HepG2 (cell line): ENCODE measurements around the gene DMTF1. TPM values are rescaled to one million over a fixed set of nuclear protein-coding genes. Genes with fewer than 3 reads are reported as not detected.

Experiments
- DR1 ChIP-seq: sonication (generic); formaldehyde crosslinking; IDR thresholded peaks from 2 replicates; pipeline ENCODE4 v1.8.0; 2021; ENCODE audit warnings: mild to moderate bottlenecking, missing genetic modification reagents, inconsistent platforms
- ETV6 ChIP-seq: sonication (generic); formaldehyde crosslinking; conservative IDR thresholded peaks from 2 replicates; pipeline ENCODE4 v1.4.0; 2020; ENCODE audit warnings: missing genetic modification reagents
- KAT7 ChIP-seq: IDR thresholded peaks from 2 replicates; pipeline ENCODE4 v1.6.1; 2018; ENCODE audit warnings: borderline replicate concordance, missing compliant biosample characterization
- KLF12 ChIP-seq: sonication (generic); formaldehyde crosslinking; IDR thresholded peaks from 2 replicates; pipeline ENCODE4 v1.4.0; 2020; ENCODE audit warnings: missing genetic modification reagents, borderline replicate concordance
- MXD3 ChIP-seq: IDR thresholded peaks from 2 replicates; pipeline ENCODE4 v1.6.1; 2016; ENCODE audit warnings: mild to moderate bottlenecking, missing biosample characterization, missing genetic modification reagents
- NCOR1 ChIP-seq: fragments of 200-600 bp; sonication (generic); IDR thresholded peaks from 2 replicates; pipeline ENCODE4 v1.7.0; 2017; ENCODE audit warnings: antibody characterized with exemption, low read length, borderline replicate concordance
- SCMH1 ChIP-seq: sonication (generic); formaldehyde crosslinking; IDR thresholded peaks from 2 replicates; pipeline ENCODE4 v1.9.0; 2021; ENCODE audit warnings: missing genetic modification reagents, mild to moderate bottlenecking, borderline replicate concordance
- SMAD9 ChIP-seq: sonication (generic); formaldehyde crosslinking; IDR thresholded peaks from 2 replicates; pipeline ENCODE4 v1.5.1; 2020; ENCODE audit warnings: mild to moderate bottlenecking, missing genetic modification reagents
- ZFP82 ChIP-seq: sonication (generic); formaldehyde crosslinking; IDR thresholded peaks from 2 replicates; pipeline ENCODE4 v1.5.1; 2020; ENCODE audit warnings: mild to moderate bottlenecking, missing genetic modification reagents, borderline replicate concordance
- ZNF740 ChIP-seq: sonication (generic); formaldehyde crosslinking; IDR thresholded peaks from 2 replicates; pipeline ENCODE4 v1.4.0; 2020; ENCODE audit warnings: missing genetic modification reagents
- ZNF761 ChIP-seq: sonication (generic); formaldehyde crosslinking; conservative IDR thresholded peaks from 2 replicates; pipeline ENCODE4 v1.4.0; 2020; ENCODE audit warnings: mild to moderate bottlenecking, missing genetic modification reagents
- ZNF816 ChIP-seq: sonication (generic); formaldehyde crosslinking; IDR thresholded peaks from 2 replicates; pipeline ENCODE4 v1.8.0; 2022; ENCODE audit warnings: missing genetic modification reagents, mild to moderate bottlenecking, borderline replicate concordance
- polyA plus RNA-seq, 8 experiments: library from polyadenylated mRNA; depleted of rRNA in 3 of 8; stranded (reverse) in 7 of 8; unstranded in 1 of 8; fragments of >200 nt; fragmentation: Illumina TruSeq in 4 of 8; extraction: Trizol in 4 of 8; gene quantifications; 2 replicates each; pipeline versions ENCODE4 v1.2.1 to v1.2.3, GENCODE V29; 2011 to 2016; ENCODE audit warnings: low read depth in 4 of 8, missing spikeins in 1 of 8, mixed read lengths in 1 of 8; ENCODE audit not compliant: insufficient read depth in 1 of 8
- total RNA-seq, 5 experiments: library from RNA; depleted of rRNA; stranded (reverse); fragments of >200 nt; fragmentation: Illumina TruSeq; extraction: Trizol; gene quantifications; 2 replicates each; pipeline ENCODE4 v1.2.3, GENCODE V29; 2016; ENCODE audit warnings: low read depth in 1 of 5

Gene DMTF1
- total and polyA plus RNA-seq, 2 of the 13 experiments (the other 11 are each of a cell fraction or from before 2014, with no cell fraction given): 45.8 to 132 TPM

GRCh38 chr7:87152897-87153641 is 816 bp downstream of the DMTF1 start (continued):
- TF ChIP-seq DR1: no peak
- no peak for TF ChIP-seq MXD3
- TF ChIP-seq ETV6 (CRISPR knock-in tag): no peak
- peak; percentile 18; the same call in 1 of the 2 replicates for TF ChIP-seq ZNF740
- no peak for TF ChIP-seq SCMH1 (CRISPR knock-in tag)
- TF ChIP-seq KLF12 (CRISPR knock-in tag): 0 out of 2 replicates have a peak, but pooled peaks have one; percentile 6
- TF ChIP-seq SMAD9 (CRISPR knock-in tag): 0 out of 2 replicates have a peak, but pooled peaks have one; percentile 2
- peak; percentile 10; the same call in 1 of the 2 replicates for TF ChIP-seq ZFP82
- TF ChIP-seq ZNF761 (CRISPR knock-in tag): 0 out of 2 replicates have a peak, but pooled peaks have one; percentile 5
- TF ChIP-seq NCOR1: no peak
- 0 out of 2 replicates have a peak, but pooled peaks have one; percentile 9 for TF ChIP-seq ZNF816 (CRISPR knock-in tag)
- 0 out of 2 replicates have a peak, but pooled peaks have one; percentile 4 for TF ChIP-seq KAT7
